Stimulated activated CD4-positive, alpha-beta T cell treated with anti-CD3 and anti-CD28 coated beads, Interleukin-15, amount 100 ng/mL, for 48 hours (primary cell): ENCODE data around the gene RPL27A.

Source experiments
- DNase-seq, 2 donors: peaks; one replicate each; pipeline ENCODE4 v3.0.0-alpha.2; 2020; ENCODE audit warnings: low read depth in 2 of 2

The RPL27A gene

DNA sequence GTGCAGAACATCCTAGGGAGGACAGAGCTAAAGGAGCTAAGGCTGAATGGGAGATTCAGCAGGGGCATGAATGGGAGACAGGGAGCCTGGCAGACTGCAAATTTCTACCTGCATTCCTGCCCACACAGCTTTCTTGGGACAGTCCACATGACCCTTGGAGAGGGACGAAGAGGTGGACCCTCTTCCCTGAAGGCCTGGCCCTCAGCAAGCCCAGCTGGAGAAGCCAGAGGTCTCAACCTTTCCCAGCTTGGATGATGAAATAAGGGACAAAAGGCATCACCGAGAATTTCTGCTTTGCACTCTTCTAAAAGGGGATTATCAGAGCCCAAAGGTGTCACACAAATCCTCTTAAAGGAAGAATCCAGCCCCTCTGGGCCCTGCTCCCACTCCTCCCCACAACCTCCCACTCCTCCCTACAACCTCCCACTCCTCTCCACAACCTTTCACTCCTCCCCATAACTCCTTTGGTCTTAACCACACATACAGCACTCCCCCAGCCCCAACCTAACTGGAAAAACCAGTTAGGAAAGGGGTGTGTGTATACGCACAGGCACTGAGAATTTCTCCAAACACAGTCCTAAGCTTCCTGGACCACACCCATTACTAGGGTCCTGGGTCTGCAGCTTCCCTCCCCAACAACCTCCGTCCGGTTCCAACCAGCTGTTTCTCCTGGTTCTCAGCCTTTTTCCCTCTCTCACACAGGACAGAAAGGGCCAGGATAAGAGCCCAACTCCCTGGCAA, 38.4 kb downstream of the RPL27A start:
- no peak for DNase-seq

DNA sequence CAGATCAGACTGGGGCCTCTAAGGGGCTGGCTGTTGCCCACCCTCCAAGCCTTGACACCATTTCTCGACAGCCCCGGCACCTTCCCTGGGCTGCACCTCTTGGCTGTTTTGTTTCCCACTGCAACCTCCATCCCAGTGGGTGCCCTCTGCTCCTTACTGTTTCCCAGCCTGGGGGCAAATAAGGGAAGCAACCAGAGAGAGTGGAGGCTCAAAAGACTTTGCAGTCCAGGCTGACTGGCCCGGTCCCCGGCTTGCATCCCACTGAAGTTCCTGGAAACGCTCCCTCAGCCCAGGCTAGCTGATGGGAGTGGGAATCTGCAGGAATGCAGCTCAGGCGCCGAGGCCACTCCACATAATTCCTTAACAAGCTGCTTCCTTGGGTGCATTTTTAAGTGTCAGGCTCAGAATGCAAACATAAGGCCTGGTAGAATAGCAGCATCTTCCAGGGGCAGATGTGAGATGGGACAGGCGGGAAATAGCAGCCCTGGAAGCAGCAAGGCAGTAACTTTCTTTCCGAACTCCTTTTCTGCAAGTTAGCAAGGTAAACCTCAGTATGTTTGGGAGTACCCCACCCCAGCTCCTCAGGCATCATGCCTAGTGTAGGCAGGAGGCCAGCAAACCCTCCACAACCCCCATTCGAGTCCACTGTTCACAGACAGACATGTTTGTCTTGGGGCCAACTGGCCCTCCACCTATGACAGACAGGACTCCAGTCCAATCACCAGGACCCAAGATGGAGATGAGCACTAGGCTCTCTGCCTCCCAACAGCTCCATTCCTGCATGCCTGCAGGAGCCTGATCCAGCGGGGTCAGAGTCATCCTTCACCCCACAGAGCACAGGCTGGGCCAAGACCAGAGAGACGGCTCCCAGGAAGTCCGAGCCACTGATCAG, 39.3 kb downstream of the RPL27A start:
- DNase-seq = no peak

DNA sequence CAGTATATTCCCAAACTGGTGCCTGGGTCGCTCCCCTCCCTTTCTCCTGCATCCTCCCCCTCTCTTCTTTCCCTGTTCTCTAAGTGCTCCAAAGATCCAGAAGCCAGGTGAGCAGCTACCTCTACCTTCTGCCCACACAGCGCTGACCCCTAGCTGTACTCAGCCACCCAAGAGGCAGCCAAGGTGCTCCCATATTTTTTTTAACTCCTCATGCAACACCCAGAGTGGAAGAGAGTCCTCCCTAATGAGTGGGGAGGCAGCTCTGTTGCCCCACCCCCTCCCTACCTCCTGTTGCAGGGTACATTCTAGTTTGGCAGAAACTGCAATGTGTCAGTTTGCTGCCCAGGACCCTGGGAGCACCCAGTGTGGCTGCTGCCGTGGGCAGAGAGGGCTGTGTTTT, 40.2 kb downstream of the RPL27A start:
- DNase-seq = no peak

DNA sequence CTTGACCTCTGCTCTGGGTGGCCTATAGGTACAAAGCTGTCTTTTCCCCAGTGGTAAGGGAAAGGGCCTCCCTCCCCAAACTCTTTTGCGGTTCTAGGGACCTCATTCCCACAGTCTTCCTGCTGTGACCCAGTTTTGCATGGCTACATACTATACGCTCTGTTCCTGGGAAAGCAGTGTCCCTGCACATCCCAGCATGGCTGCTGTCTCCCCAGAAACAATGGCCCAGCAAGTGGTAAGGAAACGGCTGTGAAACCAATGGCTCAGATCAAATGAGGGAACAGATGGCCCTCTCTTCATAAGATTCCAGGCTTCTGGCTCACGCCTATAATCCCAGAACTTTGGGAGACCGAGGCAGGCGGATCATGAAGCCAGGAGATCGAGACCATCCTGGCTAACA, 41.1 kb downstream of the RPL27A start:
- no peak for DNase-seq

DNA sequence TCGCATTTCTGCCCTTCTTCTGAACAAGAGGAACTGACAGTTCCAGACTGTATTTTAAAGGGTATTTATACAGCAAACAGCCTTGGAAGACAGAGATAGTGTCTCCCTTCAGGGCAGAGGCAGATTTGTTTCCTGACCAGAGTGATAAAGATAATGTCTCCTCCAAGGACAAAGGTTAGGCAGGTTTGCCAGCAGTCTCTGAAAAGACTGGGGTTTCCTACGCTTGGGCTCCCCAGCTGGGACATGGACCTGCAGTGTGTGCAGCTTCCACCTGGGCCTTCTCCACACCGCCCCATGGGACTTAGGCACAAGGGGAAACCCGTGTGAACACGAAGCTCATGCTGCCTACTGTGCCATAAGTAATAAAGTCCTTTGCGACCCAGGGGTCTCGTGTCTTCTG, 42.1 kb downstream of the RPL27A start:
- DNase-seq = no peak

DNA sequence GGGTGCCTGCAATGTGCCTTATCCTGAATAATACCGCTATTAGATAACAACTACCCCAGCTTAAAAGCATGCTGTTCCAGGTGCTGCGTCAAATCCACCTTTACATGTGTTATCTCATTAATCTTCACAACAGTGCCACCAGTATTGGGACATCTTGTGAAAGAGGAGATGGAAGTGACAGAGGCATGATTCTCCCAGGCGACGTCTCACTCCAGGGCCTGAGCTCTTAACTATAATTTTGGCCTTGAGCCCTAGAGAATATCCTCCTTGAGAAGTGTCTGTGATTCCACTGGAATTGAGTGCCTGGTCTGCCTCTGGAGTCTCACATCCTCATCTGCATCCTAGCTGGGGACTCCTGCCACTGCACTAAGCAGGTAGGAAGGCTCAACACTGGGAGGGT, 43.8 kb downstream of the RPL27A start:
- no peak for DNase-seq

DNA sequence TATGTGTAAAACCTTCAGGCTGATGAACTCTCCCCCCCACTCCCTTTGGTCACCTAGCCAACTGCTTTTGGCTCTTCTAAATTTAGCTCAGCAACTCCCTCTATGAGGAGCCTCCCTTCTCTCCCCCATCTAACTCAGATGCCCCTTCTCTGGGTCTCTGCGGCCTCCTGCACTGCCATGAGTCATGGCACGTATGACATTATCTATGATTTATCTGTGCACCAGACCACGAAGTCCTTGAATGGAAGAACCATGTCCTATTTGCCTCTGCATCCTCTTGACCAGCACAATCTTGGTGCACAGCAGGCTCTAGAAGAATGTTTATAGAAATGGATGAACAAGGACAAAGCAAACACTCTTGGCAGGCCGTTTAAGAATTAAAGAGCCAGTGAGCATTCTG, 46.0 kb downstream of the RPL27A start:
- DNase-seq = no peak

DNA sequence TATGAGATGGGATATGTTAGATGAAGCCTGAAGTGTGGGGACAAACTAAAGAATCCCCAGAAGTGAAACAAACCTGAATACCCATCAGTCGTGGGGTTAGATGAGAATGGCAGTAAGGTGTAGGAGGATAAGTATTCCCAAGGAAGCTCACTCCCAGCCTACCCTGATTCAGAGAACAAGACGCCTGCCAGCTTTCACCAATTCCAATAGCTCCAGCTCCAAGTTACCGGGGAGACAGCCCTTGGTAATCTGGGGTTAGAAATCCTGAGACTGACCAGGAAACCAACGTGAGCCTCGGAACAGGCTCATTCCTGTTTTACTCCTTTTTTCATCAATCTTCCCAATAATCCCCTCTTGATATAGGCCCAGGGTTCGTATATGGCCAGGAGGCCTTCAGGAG, 46.5 kb downstream of the RPL27A start:
- no peak for DNase-seq

DNA sequence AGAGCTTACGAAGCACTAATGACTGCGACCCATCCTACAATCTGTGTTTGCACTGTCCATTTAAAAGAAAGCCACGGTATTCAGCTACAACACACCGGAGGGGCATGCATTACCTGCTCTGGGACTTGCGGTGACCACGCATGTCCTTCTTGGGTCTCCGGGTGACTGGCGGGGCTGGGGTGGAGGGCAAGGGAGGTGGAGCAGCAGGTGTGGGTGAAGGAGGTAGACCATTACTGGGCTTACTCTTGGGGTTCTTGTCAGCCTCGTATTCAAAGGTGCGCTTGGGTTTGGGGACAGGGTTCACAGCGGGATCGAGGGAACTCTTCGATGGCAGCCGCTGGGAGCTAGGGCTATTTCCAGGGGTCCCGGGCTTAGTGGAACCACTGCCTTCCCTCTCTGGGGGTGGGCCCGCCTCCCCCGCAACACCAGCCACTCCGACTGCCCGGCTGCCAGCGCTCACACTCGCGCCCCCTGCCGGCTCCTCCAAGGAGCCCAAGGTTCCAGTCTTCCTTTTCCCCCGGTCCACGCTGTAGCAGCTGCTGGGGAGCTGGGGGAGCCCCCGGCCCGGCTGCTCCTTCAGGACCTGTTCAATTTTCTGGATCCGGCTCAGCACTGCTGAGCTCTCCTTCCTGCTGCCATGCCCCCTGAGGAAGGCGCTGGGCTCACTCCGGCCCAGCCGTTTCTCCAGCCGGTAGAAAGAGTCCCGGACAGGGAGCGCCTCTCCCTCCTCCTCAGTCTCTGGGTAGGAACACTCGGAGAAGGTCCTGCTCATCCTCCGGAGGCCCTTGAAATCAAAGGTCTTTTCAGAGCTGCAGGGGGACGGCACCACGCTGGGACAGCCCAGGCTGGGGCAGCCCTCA, 47.5 kb downstream of the RPL27A start:
- no peak for DNase-seq

DNA sequence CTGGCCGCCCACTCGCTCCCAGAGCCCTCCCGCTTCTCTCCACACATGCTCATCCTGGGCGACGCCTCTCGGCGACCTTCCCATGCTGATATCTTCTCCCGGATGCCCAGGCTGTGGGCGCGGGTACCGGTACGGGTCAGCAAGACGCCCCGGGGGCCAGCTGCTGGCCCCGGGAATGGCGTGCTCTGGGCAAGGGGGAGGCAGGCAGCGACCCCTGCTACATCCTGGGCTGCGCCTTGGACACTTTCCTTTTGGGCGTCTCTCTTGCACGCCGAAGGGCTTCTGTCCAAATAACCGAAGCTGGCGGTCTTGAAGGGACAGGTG, 48.1 kb downstream of the RPL27A start:
- DNase-seq = no peak

DNA sequence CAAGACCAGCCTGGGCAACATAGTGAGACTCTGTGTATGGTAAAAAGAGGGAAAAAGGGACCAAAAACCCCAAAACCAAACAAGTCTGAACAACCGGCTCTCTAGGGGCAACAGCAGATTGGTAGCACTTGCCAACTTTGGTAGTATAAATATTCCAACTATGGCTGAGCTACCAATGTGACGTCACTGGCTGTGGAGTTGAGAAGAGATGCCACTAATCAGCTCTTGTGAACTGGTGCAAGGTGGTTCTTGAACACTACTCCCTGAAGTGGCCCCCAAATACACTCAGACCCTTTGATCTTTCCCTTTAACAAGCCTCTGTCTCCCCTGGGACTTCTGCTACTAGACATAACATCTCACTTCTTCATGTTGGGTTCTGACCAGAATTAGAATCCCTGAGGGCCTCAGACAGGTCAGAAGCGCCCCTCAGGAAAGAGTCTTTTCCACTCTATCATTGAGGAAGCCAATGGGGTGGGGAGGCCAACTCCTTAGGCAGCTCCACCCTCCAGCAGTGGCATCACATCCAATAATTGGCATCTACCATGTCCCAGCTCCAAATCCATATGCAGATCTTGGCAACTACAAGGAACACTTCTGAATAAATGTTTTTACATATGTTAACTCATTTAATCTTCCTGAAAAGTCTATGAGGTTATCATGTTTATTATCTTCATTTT, 49.2 kb downstream of the RPL27A start:
- DNase-seq = no peak

DNA sequence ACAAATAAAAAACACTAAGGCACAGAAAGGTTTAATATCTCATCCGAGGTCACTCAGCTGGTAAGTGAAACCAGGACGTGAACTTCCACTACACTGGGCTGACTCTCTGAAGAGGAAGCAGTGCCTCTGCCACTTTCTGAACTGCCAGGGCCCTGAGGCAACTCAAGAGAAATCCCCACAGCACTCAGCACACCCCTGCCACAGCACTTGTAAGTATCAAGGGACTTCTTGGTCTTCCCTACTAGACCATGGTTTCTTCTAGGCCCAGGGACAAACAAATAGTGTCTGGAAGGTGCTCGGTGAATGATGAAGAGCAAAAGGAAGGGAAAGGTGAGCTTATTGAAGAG, 49.7 kb downstream of the RPL27A start:
- DNase-seq = no peak

DNA sequence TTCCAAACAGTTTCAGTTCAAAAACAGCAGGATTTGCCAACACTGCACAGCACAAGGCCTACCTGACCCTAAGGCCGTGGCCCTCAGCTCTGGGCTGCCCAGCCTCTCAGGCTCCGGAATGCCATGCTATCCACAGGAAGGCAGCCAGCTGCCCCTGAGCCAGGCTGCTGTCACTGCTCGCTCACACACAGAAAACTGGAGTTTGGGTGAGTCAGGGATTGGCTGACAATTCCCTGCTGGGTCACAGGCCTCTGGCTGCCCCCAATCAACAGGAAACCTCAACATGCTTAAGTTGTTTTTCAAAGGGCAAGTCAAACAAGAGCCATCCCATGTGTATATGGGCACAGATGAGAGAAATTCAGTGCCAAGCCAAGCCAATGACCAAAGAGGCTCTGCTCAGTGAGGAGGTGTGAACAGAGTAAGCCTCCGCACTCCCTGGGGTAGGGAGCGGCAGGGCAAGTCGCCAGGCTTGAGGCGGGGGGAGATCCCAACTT, 50.2 kb downstream of the RPL27A start:
- no peak for DNase-seq

DNA sequence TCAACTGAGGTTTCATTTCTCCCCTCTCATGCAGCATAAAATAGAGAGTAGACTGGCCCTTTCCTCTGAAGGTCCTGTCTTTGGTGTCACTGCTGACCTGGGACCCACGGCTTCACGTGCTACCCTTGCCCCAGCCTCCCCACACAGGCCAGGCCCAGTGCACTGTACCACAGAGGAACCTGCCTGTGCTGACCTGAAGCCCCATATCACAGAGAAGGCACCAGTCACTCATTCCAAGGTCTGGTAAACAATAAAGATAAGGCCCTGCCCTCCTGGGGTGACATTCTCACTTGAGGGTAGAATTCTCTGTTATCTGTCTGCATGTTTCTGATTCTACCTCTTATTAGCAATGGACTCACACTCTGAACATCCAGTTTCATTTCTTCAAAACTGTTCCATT, 51.3 kb downstream of the RPL27A start:
- DNase-seq = no peak

DNA sequence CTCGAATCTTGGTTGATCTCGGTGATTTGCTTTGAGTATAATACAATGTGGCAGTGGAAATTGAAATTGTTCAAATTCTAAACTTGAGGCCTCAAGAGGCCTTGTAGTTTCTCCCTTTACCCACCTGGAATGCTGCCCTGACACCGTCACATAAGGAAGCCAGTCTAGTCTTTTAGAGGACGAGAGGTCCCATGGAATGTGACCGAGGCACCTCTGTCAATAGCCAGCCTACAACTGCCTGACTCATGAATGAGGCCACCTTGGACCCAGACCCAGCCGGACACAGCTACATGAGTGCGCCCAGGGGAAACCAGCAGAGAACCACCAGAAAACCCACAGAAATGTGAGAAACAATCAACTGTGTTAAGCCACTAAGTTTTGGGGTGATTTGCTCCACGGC, 52.5 kb downstream of the RPL27A start:
- no peak for DNase-seq

DNA sequence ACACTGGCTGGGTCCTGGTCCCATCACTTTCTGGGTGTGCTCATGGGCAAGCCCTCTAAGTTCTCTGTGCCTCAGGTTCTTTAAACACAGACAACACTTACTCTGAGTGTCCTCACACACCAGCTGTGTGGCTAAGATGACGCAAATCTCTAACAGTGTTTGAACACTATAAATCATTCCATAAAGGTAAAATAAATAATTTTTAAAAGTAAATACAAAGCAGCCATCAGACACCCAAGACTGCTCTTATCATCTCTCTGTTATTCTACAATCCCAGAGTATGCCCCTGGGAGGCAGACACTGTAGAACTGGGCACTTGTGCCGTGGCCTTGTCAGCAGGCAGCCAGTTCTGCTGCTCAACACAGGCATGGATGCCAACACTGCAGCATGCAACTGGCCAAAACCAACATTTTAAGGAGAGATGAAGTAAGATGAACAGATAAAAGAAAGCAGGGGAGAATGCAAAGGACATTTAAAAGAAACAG, 56.8 kb downstream of the RPL27A start:
- no peak for DNase-seq
